Kidney (tissue), 14 donors: ENCODE results near the gene GLOD4. TPM values are rescaled to one million over a fixed set of nuclear protein-coding genes. Genes with fewer than 3 reads are reported as not detected.
A peak's percentile ranks its signal among the peaks of the same experiment; 100 is the strongest.

Source experiments
- DNase-seq, 5 donors: peaks; one replicate each; pipeline ENCODE4 v3.0.0-alpha.2; 2013 to 2020
- FAIRE-seq: peaks from 2 replicates; lab custom pipeline; 2012; peaks lifted over from hg19 to GRCh38; lab: Jason Lieb, UNC
- H3K27ac ChIP-seq, 2 donors: one replicate each; pipeline ENCODE4 v1.7.0; 2013; ENCODE audit warnings: low read depth in 2 of 2, low read length in 2 of 2, inconsistent platforms in 1 of 2
- H3K27me3 ChIP-seq: one replicate; pipeline ENCODE4 v1.7.1; 2013; ENCODE audit warnings: low read length, inconsistent platforms; ENCODE audit not compliant: control insufficient read depth, insufficient read depth
- H3K36me3 ChIP-seq, 3 donors: one replicate each; pipeline versions ENCODE4 v1.7.0 to v1.7.1; 2013; ENCODE audit warnings: low read length in 3 of 3, control low read depth in 1 of 3, inconsistent platforms in 1 of 3; ENCODE audit not compliant: insufficient read depth in 3 of 3, control insufficient read depth in 2 of 3
- H3K4me1 ChIP-seq, 3 donors: one replicate each; pipeline versions ENCODE4 v1.7.0 to v1.7.1; 2013; ENCODE audit warnings: low read length in 3 of 3, inconsistent platforms in 1 of 3, low read depth in 1 of 3; ENCODE audit not compliant: control insufficient read depth in 2 of 3, insufficient read depth in 2 of 3
- H3K4me3 ChIP-seq, 3 donors: one replicate each; pipeline versions ENCODE4 v1.7.0 to v1.8.1; 2013; ENCODE audit warnings: low read length in 3 of 3, control low read depth in 1 of 3, inconsistent platforms in 1 of 3
- H3K9ac ChIP-seq, 3 donors: one replicate each; pipeline versions ENCODE4 v1.7.0 to v1.7.1; 2013; ENCODE audit warnings: low read length in 3 of 3, control low read depth in 1 of 3, inconsistent platforms in 1 of 3
- H3K9me3 ChIP-seq, 3 donors: one replicate each; pipeline versions ENCODE4 v1.7.0 to v1.7.1; 2013; ENCODE audit warnings: low read length in 3 of 3, control low read depth in 1 of 3, inconsistent platforms in 1 of 3; ENCODE audit not compliant: control insufficient read depth in 2 of 3, insufficient read depth in 1 of 3
- intact Hi-C: fragments of 100-400 bp; cut with DNase I; formaldehyde crosslinking; loops from one replicate; pipeline ENCODE4 v1.11.1; 2022
- polyA plus RNA-seq: library from polyadenylated mRNA; stranded (reverse); fragments of 350-450 nt; fragmentation: Illumina TruSeq; extraction: RNeasy Lipid Tissue Mini Kit (QIAGEN cat#74804); gene quantifications from one replicate; pipeline ENCODE4 v1.2.3, GENCODE V29; 2014; ENCODE audit warnings: low read depth, low replicate concordance; ENCODE audit not compliant: insufficient read depth
- total RNA-seq: library from RNA; stranded (reverse); fragmentation: NEBNext Ultra II Directional; extraction: Animal tissue kit (Norgen Biotek cat#: 25700); gene quantifications from one replicate; pipeline ENCODE4 v1.2.1, GENCODE V29; 2021
- TF ChIP-seq, protein P1 (sequence below): IDR thresholded peaks from 3 replicates; pipeline ENCODE4 v1.5.1; 2012; ENCODE audit warnings: mild to moderate bottlenecking, moderate library complexity, borderline replicate concordance; ENCODE audit not compliant: insufficient read depth; ENCODE audit errors: extremely low read depth
- donor health status: control.
- donor health status: control.
- donor health status: control.
- donor health status: control.
- donor health status: control.
- donor health status: DM: yes; HTN: yes; CAD: no.
- donor health status: Normal renal cell carcinoma (clear cell type).

The GLOD4 gene
- total and polyA plus RNA-seq, 2 donors from 2014 or later = 70.6 to 90.8 TPM

DNA sequence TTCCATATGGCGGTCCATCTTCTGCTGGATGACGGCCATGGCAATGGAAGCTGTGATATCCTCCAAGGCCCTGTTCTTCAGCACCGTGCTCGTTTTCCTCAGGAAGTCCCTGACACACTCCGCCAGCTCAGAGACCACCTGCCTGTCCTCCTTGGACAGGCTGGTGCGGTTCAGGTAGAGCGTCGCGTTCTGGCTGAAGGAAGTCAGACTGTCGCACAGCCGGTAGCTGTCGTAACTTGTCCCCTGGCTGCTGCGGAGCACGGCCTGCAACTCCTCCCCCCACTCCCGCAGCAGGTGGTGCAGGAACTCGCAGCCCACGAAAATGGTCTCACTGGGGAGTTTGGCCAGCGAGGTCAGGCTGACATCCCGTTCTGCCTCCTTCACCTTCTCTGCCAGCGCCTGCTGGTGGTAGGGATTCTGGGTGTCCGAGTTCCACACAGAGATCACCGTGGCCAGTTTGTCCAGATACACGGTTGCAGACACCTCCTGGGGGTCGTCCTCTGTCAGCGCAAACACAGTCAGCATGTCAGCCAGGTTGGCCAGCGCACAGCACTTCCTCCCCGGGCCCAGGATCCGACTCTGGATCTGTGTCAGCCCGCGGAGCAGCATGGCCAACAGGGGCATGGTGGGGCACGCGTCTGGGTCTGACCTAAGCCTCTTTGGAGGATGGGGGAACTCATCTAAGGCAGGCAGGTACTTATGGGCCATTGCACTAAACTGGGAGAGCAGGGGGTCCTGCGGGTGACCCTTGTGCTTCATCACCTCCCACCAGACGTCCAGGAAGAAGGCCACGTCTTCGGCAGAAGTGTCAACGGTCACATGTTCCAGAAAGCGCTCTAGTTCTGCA, 35.1 kb downstream of the GLOD4 start:
- FAIRE-seq (no peak), DNase-seq (peak in 1 of 5 donors; percentile 62)
- intact Hi-C loops = no loop called here
- H3K36me3 ChIP-seq = peaks cover 2 to 44% (median 14%) of the 10 kb centered on the region in 3 donors
- TF ChIP-seq, protein P1, sequence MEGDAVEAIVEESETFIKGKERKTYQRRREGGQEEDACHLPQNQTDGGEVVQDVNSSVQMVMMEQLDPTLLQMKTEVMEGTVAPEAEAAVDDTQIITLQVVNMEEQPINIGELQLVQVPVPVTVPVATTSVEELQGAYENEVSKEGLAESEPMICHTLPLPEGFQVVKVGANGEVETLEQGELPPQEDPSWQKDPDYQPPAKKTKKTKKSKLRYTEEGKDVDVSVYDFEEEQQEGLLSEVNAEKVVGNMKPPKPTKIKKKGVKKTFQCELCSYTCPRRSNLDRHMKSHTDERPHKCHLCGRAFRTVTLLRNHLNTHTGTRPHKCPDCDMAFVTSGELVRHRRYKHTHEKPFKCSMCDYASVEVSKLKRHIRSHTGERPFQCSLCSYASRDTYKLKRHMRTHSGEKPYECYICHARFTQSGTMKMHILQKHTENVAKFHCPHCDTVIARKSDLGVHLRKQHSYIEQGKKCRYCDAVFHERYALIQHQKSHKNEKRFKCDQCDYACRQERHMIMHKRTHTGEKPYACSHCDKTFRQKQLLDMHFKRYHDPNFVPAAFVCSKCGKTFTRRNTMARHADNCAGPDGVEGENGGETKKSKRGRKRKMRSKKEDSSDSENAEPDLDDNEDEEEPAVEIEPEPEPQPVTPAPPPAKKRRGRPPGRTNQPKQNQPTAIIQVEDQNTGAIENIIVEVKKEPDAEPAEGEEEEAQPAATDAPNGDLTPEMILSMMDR = no peak
- no peak overlapping the region for H3K9ac ChIP-seq
- H3K27me3 ChIP-seq = no peaks in the 10 kb centered on the region
- no peak overlapping the region for H3K4me3 ChIP-seq
- H3K4me1 ChIP-seq = peaks cover 0 to 10% (median 0%) of the 10 kb centered on the region in 3 donors
- H3K9me3 ChIP-seq = no peaks in the 10 kb centered on the region
- no peak overlapping the region for H3K27ac ChIP-seq

DNA sequence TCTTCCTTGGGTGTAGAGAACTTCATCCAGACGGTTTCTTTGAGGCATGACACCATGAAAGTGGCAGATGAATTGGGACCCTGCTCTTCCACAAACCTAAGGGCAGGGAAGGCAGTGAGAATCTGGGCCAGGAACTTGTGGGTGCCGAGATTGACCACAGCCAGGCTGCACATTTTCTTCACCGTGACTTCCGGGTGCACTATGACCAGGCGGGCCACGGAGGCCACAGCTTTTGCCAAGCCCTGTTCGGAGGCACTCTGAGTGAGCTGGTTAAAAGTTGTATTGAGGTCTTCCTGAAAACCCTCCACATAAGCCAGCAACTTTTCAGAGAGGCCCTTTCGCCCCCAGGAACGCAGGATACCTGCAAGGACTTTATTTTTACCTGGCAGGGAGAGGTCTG, 35.9 kb downstream of the GLOD4 start:
- Histone ChIP-seq H3K27me3 (no peaks in the 10 kb centered on the region), H3K4me3 (no peak overlapping the region), H3K9ac (no peak overlapping the region), H3K9me3 (no peaks in the 10 kb centered on the region), H3K27ac (no peak overlapping the region), H3K4me1 (peaks cover 0 to 6% (median 0%) of the 10 kb centered on the region in 3 donors), H3K36me3 (peaks cover 2 to 44% (median 18%) of the 10 kb centered on the region in 3 donors)
- TF ChIP-seq, protein P1 = no peak
- intact Hi-C loops = no loop called here
- no peak for FAIRE-seq
- DNase-seq = no peak

DNA sequence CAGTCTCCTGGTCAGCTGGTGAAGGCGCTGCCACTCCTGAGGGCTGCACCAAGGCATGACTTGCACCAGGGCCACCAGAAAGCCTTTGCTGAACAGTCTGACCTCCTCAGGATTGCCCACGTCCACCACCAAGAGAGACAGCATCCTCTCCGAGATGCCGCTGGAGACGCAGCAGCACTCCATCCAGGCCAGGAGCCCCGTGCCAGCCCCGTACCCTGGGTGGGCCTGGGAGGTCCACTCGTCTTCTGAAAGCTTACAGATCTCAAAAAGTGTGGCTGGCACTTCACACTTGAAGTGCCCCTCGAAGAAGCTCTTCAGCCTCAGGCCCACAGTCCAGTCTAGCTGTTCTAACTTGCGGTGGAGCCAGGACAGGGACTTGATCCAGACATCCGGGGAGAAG, 36.7 kb downstream of the GLOD4 start:
- Histone ChIP-seq H3K27ac (no peak overlapping the region), H3K4me1 (no peaks in the 10 kb centered on the region), H3K9ac (no peak overlapping the region), H3K36me3 (peaks cover 2 to 44% (median 19%) of the 10 kb centered on the region in 3 donors), H3K4me3 (no peak overlapping the region), H3K9me3 (no peaks in the 10 kb centered on the region), H3K27me3 (no peaks in the 10 kb centered on the region)
- TF ChIP-seq, protein P1 = no peak
- no peak for FAIRE-seq
- DNase-seq = no peak
- intact Hi-C loops = no loop called here
